Neural cell (in vitro differentiated cells): Measurements from ENCODE around the gene CDK5RAP2. TPM values are rescaled to one million over a fixed set of nuclear protein-coding genes. Genes with fewer than 3 reads are reported as not detected.

Experiments
- H2AFZ ChIP-seq: fragments of 200-600, 300-800 bp; sonication (generic), shearing (Covaris generic); 2 replicates; pipeline ENCODE4 v1.6.0; 2014; ENCODE audit warnings: low read depth, mild to moderate bottlenecking, antibody characterized with exemption, low read length, moderate library complexity
- H3F3A ChIP-seq: fragments of 200-600 bp; shearing (Covaris generic); 2 replicates; pipeline ENCODE4 v1.6.1; 2016; ENCODE audit warnings: mild to moderate bottlenecking, moderate library complexity, mixed read lengths, antibody characterized with exemption, low read length; ENCODE audit not compliant: insufficient read depth, poor library complexity, severe bottlenecking
- H3K27ac ChIP-seq: fragments of 200-600, 300-800 bp; sonication (generic), shearing (Covaris generic); 2 replicates; pipeline ENCODE4 v1.5.1; 2014; ENCODE audit warnings: mild to moderate bottlenecking, low read length, moderate library complexity
- H3K27me3 ChIP-seq: fragments of 300-800, 200-600 bp; sonication (generic), shearing (Covaris generic); 2 replicates; pipeline ENCODE4 v1.6.0; 2014; ENCODE audit warnings: mild to moderate bottlenecking, low read depth, low read length, moderate library complexity; ENCODE audit not compliant: insufficient read depth
- H3K36me3 ChIP-seq: fragments of 300-800, 200-600 bp; sonication (generic), shearing (Covaris generic); 2 replicates; pipeline ENCODE4 v1.5.1; 2014; ENCODE audit warnings: mild to moderate bottlenecking, antibody characterized with exemption, low read length, moderate library complexity; ENCODE audit not compliant: insufficient read depth
- H3K4me2 ChIP-seq: fragments of 300-800, 200-600 bp; sonication (generic), shearing (Covaris generic); 2 replicates; pipeline ENCODE4 v1.6.0; 2014; ENCODE audit warnings: mild to moderate bottlenecking, low read length
- H3K4me3 ChIP-seq: fragments of 300-800, 200-600 bp; sonication (generic), shearing (Covaris generic); 2 replicates; pipeline ENCODE4 v1.5.1; 2014; ENCODE audit warnings: mild to moderate bottlenecking, low read length, moderate library complexity
- H3K79me2 ChIP-seq: fragments of 200-600 bp; shearing (Covaris generic); replicated peaks from 2 replicates; pipeline ENCODE4 v1.6.0; 2014; ENCODE audit warnings: mild to moderate bottlenecking, low read length, moderate library complexity; ENCODE audit not compliant: insufficient read depth
- H3K9ac ChIP-seq: fragments of 300-800, 200-600 bp; sonication (generic), shearing (Covaris generic); 2 replicates; pipeline ENCODE4 v1.6.1; 2016; ENCODE audit warnings: mild to moderate bottlenecking, low read length, mixed read lengths
- H3K9me2 ChIP-seq: fragments of 200-600 bp; shearing (Covaris generic); 2 replicates; pipeline ENCODE4 v1.6.1; 2016; ENCODE audit warnings: mild to moderate bottlenecking, low read length, mixed read lengths; ENCODE audit not compliant: insufficient read depth
- H3K9me3 ChIP-seq: fragments of 200-600, 300-800 bp; sonication (generic), shearing (Covaris generic); 2 replicates; pipeline ENCODE4 v1.6.1; 2016; ENCODE audit warnings: mild to moderate bottlenecking, mixed run types, low read length, moderate library complexity, mixed read lengths
- H4K20me1 ChIP-seq: fragments of 200-600 bp; shearing (Covaris generic); 2 replicates; pipeline ENCODE4 v1.6.1; 2016; ENCODE audit warnings: mild to moderate bottlenecking, mixed run types; ENCODE audit not compliant: insufficient read depth
- EP300 ChIP-seq: fragments of 450-650 bp; conservative IDR thresholded peaks from 2 replicates; pipeline ENCODE4 v1.6.1; 2014; ENCODE audit warnings: antibody characterized with exemption, mild to moderate bottlenecking, moderate library complexity; ENCODE audit not compliant: poor library complexity, severe bottlenecking
- EZH2 ChIP-seq: fragments of 200-600, 300-800 bp; shearing (Covaris generic), sonication (generic); IDR thresholded peaks from 2 replicates; pipeline ENCODE4 v1.6.1; 2014; ENCODE audit warnings: antibody characterized with exemption, low read length, borderline replicate concordance, mild to moderate bottlenecking; ENCODE audit not compliant: insufficient read depth, poor library complexity, severe bottlenecking
- MXI1 ChIP-seq: fragments of 450-650 bp; conservative IDR thresholded peaks from 2 replicates; pipeline ENCODE4 v1.6.1; 2014; ENCODE audit warnings: antibody characterized with exemption, mild to moderate bottlenecking; ENCODE audit not compliant: poor library complexity, severe bottlenecking
- POLR2AphosphoS5 ChIP-seq: IDR thresholded peaks from 2 replicates; pipeline ENCODE4 v1.6.1; 2012
- RAD21 ChIP-seq: fragments of 450-650 bp; conservative IDR thresholded peaks from 2 replicates; pipeline ENCODE4 v1.6.1; 2014; ENCODE audit warnings: antibody characterized with exemption, mild to moderate bottlenecking, moderate library complexity
- SMC3 ChIP-seq: fragments of 450-650 bp; conservative IDR thresholded peaks from 2 replicates; pipeline ENCODE4 v1.6.1; 2014; ENCODE audit warnings: antibody characterized with exemption, mild to moderate bottlenecking, moderate library complexity; ENCODE audit not compliant: poor library complexity
- TAF1 ChIP-seq: IDR thresholded peaks from 2 replicates; pipeline ENCODE4 v1.6.1; 2012; ENCODE audit warnings: low read depth
- polyA plus RNA-seq: library from polyadenylated mRNA; depleted of rRNA; stranded (reverse); fragments of >200 nt; gene quantifications from 2 replicates; pipeline ENCODE4 v1.2.3, GENCODE V29; 2014
- TF ChIP-seq, protein P1 (sequence below): fragments of 450-650 bp; IDR thresholded peaks from 2 replicates; pipeline ENCODE4 v1.5.1; 2014; ENCODE audit warnings: antibody characterized with exemption, mild to moderate bottlenecking, moderate library complexity; ENCODE audit not compliant: poor library complexity, severe bottlenecking
- TF ChIP-seq, protein P2 (sequence below): IDR thresholded peaks from 2 replicates; pipeline ENCODE4 v1.6.1; 2012; ENCODE audit warnings: borderline replicate concordance

Gene CDK5RAP2
- polyA plus RNA-seq, 1 donor from 2014 or later = 43.3 TPM

GRCh38 chr9:120592210-120592609 is 12.2 kb upstream of the CDK5RAP2 start:
- H3K27me3 ChIP-seq = no peaks in the 10 kb centered on the region
- no peak for TF ChIP-seq TAF1
- TF ChIP-seq, protein P1, sequence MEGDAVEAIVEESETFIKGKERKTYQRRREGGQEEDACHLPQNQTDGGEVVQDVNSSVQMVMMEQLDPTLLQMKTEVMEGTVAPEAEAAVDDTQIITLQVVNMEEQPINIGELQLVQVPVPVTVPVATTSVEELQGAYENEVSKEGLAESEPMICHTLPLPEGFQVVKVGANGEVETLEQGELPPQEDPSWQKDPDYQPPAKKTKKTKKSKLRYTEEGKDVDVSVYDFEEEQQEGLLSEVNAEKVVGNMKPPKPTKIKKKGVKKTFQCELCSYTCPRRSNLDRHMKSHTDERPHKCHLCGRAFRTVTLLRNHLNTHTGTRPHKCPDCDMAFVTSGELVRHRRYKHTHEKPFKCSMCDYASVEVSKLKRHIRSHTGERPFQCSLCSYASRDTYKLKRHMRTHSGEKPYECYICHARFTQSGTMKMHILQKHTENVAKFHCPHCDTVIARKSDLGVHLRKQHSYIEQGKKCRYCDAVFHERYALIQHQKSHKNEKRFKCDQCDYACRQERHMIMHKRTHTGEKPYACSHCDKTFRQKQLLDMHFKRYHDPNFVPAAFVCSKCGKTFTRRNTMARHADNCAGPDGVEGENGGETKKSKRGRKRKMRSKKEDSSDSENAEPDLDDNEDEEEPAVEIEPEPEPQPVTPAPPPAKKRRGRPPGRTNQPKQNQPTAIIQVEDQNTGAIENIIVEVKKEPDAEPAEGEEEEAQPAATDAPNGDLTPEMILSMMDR = no peak
- no peak for TF ChIP-seq MXI1
- TF ChIP-seq, protein P2, sequence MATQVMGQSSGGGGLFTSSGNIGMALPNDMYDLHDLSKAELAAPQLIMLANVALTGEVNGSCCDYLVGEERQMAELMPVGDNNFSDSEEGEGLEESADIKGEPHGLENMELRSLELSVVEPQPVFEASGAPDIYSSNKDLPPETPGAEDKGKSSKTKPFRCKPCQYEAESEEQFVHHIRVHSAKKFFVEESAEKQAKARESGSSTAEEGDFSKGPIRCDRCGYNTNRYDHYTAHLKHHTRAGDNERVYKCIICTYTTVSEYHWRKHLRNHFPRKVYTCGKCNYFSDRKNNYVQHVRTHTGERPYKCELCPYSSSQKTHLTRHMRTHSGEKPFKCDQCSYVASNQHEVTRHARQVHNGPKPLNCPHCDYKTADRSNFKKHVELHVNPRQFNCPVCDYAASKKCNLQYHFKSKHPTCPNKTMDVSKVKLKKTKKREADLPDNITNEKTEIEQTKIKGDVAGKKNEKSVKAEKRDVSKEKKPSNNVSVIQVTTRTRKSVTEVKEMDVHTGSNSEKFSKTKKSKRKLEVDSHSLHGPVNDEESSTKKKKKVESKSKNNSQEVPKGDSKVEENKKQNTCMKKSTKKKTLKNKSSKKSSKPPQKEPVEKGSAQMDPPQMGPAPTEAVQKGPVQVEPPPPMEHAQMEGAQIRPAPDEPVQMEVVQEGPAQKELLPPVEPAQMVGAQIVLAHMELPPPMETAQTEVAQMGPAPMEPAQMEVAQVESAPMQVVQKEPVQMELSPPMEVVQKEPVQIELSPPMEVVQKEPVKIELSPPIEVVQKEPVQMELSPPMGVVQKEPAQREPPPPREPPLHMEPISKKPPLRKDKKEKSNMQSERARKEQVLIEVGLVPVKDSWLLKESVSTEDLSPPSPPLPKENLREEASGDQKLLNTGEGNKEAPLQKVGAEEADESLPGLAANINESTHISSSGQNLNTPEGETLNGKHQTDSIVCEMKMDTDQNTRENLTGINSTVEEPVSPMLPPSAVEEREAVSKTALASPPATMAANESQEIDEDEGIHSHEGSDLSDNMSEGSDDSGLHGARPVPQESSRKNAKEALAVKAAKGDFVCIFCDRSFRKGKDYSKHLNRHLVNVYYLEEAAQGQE = no peak

DNA sequence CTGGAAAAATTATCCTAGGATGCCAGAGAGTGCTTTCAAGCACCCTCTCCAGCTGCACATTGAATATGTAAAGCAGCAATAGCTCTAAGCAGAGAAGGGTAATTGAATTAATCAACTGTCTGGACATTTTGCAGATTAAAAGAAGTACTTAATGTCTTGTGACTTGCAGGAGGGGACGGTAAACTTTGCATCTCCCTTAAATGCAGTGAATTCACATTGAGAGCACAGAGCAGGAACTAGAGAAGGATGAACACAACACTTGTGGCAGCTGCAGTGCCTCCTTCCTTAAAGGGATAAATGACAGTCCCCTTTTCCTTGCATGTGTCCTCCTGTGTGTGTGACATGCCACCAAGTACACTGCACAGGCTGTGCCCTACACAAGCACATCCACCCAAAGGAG is 7.4 kb upstream of the CDK5RAP2 start:
- no peaks in the 10 kb centered on the region for H3K9me2 ChIP-seq
- no peaks in the 10 kb centered on the region for H3K9me3 ChIP-seq
- no peak overlapping the region for H3K27ac ChIP-seq
- no peak overlapping the region for H3K9ac ChIP-seq
- no peak for TF ChIP-seq SMC3
- no peak for TF ChIP-seq RAD21
- no peak for TF ChIP-seq POLR2AphosphoS5
- TF ChIP-seq TAF1 = no peak
- TF ChIP-seq EZH2 = no peak
- TF ChIP-seq EP300 = no peak
- no peak for TF ChIP-seq MXI1
- TF ChIP-seq, protein P1 = no peak
- TF ChIP-seq, protein P2 = no peak
- no peaks in the 10 kb centered on the region for H3K27me3 ChIP-seq
- H2AFZ ChIP-seq = no peak overlapping the region
- H3K4me2 ChIP-seq = no peak overlapping the region
- H3F3A ChIP-seq = no peaks in the 10 kb centered on the region
- no peaks in the 10 kb centered on the region for H4K20me1 ChIP-seq
- no peaks in the 10 kb centered on the region for H3K79me2 ChIP-seq
- no peak overlapping the region for H3K4me3 ChIP-seq
- H3K36me3 ChIP-seq = no peaks in the 10 kb centered on the region

More at GRCh38 chr9:120592210-120592609, 12.2 kb upstream of the CDK5RAP2 start:
- Histone ChIP-seq H3K27ac (no peak overlapping the region), H3F3A (no peaks in the 10 kb centered on the region), H3K9ac (no peak overlapping the region), H3K4me3 (no peak overlapping the region), H3K9me3 (no peaks in the 10 kb centered on the region), H3K4me2 (no peak overlapping the region), H4K20me1 (no peaks in the 10 kb centered on the region), H3K79me2 (no peaks in the 10 kb centered on the region), H2AFZ (no peak overlapping the region), H3K9me2 (no peaks in the 10 kb centered on the region), H3K36me3 (no peaks in the 10 kb centered on the region)
